Stomach (tissue), 9 donors: ENCODE measurements around the gene ATG10. TPM values are rescaled to one million over a fixed set of nuclear protein-coding genes. Genes with fewer than 3 reads are reported as not detected.

Source experiments
- DNase-seq, 2 donors: peaks; one replicate each; pipeline versions ENCODE4 v3.0.0 to v3.0.0-alpha.2; 2013 to 2019
- H3K27ac ChIP-seq, 5 donors: fragments of 200-600 bp in 4 of 5; sonication (generic) in 4 of 5; one replicate each; pipeline ENCODE4 v1.5.1; 2013 to 2019; ENCODE audit warnings: mild to moderate bottlenecking in 1 of 5, moderate library complexity in 1 of 5
- H3K27me3 ChIP-seq, 3 donors: fragments of 200-600 bp; sonication (generic); one replicate each; pipeline ENCODE4 v1.5.1; 2017 to 2019; ENCODE audit warnings: mixed run types in 1 of 3
- H3K36me3 ChIP-seq, 4 donors: fragments of 200-600 bp; sonication (generic); 1 replicate in 3 of 4; 2 replicates in 1 of 4; pipeline ENCODE4 v1.5.1; 2016 to 2019
- H3K4me1 ChIP-seq, 4 donors: fragments of 200-600 bp; sonication (generic); one replicate each; pipeline ENCODE4 v1.5.1; 2016 to 2019
- H3K4me3 ChIP-seq, 4 donors: fragments of 200-600 bp; sonication (generic) in 3 of 4; one replicate each; pipeline ENCODE4 v1.5.1; 2016 to 2019; ENCODE audit warnings: mild to moderate bottlenecking in 1 of 4
- H3K9me3 ChIP-seq, 4 donors: fragments of 200-600 bp; sonication (generic); one replicate each; pipeline ENCODE4 v1.5.1; 2016 to 2019
- EP300 ChIP-seq: sonication (generic); formaldehyde crosslinking; IDR thresholded peaks from one replicate; pipeline ENCODE4 v1.6.1; 2017; ENCODE audit warnings: antibody characterized with exemption
- POLR2A ChIP-seq, 4 donors: fragments of 450-650 bp; IDR thresholded peaks; one replicate each; pipeline ENCODE4 v1.6.1; 2016; ENCODE audit warnings: antibody characterized with exemption in 4 of 4, control low read depth in 2 of 4, mild to moderate bottlenecking in 1 of 4, moderate library complexity in 1 of 4
- POLR2AphosphoS5 ChIP-seq, 3 donors: sonication (generic); formaldehyde crosslinking; IDR thresholded peaks; one replicate each; pipeline ENCODE4 v1.6.1; 2016; ENCODE audit warnings: antibody characterized with exemption in 3 of 3
- WGBS, 5 donors: extraction: QIAGEN DNeasy Blood & Tissue Kit in 3 of 5; methylation state at CpG; one replicate each; pipeline versions ENCODE4 v1.1.5 to v1.1.7; 2013 to 2018; 5-methylcytosine and 5-hydroxymethylcytosine counted together
- intact Hi-C: fragments of 100-400 bp; cut with DNase I; formaldehyde crosslinking; loops from one replicate; pipeline ENCODE4 v1.15.1; 2023; ENCODE audit warnings: low total_unique reads
- polyA plus RNA-seq, 3 donors: library from polyadenylated mRNA; stranded (reverse); fragments of 200-250 nt; gene quantifications; one replicate each; pipeline ENCODE4 v1.2.3, GENCODE V29; 2013
- total RNA-seq, 5 donors: library from RNA; depleted of rRNA; stranded (reverse); fragments of >200 nt; gene quantifications; one replicate each; pipeline versions ENCODE4 v1.1.0 to v1.2.3, GENCODE V29; 2014 to 2016
- TF ChIP-seq, protein P1 (sequence below), 7 experiments: fragments of 450-650 bp in 4 of 7; fragments of 200-600 bp in 3 of 7; sonication (generic) in 3 of 7; IDR thresholded peaks; one replicate each; pipeline ENCODE4 v1.5.1; 2016 to 2019; ENCODE audit warnings: antibody characterized with exemption in 7 of 7, control low read depth in 2 of 7, mild to moderate bottlenecking in 1 of 7
- donor health status: healthy with polysubstance abuse.
- donor health status: Bipolar disorder and iron deficiency.
- donor health status: healthy.

Gene ATG10
- total and polyA plus RNA-seq, 8 donors: 0.58 to 16.5 (median 4.3) TPM

DNA sequence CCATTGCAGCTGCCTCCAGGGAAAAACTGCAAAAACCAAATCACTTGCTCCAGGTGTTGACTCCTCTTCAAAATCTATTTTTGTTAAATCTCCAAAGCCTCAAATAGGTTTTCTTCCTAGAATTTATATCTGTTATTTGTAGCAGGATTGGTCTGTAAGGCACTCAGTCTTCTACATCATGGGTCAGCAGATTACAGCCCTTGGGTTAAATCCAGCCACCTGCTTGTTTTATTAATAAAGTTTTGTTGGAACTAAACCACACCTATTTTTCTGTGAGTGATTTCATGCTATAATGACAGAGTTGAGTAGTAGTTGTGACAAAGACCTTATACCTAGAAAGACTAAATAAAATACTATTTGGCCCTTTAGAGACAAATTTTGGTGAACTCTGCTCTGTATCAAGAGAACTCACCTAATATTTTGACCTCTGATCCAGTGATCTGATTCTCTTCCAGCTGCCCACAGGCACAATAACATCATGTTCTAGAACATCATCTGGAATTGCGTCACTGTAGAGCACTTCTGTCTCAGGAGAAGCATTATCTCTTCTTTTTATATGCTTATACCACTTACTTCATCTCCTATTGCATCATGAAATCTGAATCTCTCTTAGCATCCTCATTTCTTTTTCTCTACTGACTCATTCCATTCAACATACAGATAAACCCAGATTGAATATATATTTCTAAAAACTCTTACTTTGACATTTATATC is 176.2 kb downstream of the ATG10 start:
- 86 to 98% (median 96%) methylated on average over 1 of the region's 1 CpG for WGBS, 5 donors
- no peak overlapping the region for H3K27ac ChIP-seq
- H3K36me3 ChIP-seq: no peaks in the 10 kb centered on the region
- intact Hi-C loops: no loop called here
- TF ChIP-seq, protein P1, sequence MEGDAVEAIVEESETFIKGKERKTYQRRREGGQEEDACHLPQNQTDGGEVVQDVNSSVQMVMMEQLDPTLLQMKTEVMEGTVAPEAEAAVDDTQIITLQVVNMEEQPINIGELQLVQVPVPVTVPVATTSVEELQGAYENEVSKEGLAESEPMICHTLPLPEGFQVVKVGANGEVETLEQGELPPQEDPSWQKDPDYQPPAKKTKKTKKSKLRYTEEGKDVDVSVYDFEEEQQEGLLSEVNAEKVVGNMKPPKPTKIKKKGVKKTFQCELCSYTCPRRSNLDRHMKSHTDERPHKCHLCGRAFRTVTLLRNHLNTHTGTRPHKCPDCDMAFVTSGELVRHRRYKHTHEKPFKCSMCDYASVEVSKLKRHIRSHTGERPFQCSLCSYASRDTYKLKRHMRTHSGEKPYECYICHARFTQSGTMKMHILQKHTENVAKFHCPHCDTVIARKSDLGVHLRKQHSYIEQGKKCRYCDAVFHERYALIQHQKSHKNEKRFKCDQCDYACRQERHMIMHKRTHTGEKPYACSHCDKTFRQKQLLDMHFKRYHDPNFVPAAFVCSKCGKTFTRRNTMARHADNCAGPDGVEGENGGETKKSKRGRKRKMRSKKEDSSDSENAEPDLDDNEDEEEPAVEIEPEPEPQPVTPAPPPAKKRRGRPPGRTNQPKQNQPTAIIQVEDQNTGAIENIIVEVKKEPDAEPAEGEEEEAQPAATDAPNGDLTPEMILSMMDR (IDR thresholded peaks at IDR 0.05): no peak
- TF ChIP-seq POLR2A (IDR thresholded peaks at IDR 0.05) (no peak), POLR2AphosphoS5 (IDR thresholded peaks at IDR 0.05) (peak in 1 of 3 donors; percentile 9)
- H3K4me3 ChIP-seq: no peak overlapping the region
- no peak for DNase-seq
- no peaks in the 10 kb centered on the region for H3K9me3 ChIP-seq
- H3K27me3 ChIP-seq: no peaks in the 10 kb centered on the region
- H3K4me1 ChIP-seq: peaks cover 0 to 5% (median 0%) of the 10 kb centered on the region in 4 donors

GRCh38 chr5:82149434-82149833 is 177.6 kb downstream of the ATG10 start:
- intact Hi-C loops: no loop called here
- no peak for DNase-seq
- H3K4me3 ChIP-seq: no peak overlapping the region

DNA sequence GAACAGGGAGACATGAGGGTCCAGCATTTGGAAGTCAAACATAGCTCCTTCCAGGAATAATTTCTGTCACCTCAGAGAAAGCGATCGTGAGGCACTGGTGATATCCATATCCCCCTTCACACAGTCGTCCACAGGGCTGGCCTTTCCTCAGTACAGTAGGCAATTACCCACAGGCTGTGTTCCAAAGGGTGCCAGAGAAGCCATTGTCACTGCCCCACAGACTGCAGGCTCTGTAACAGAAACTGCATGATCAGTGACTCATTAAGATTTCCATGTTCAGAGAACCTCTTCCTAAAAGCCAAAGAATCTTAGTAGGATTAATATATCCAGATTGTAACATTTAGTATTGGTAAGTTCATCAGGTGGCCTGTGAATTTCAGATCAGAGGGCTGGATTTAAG is 178.7 kb downstream of the ATG10 start:
- Histone ChIP-seq H3K27me3 (no peaks in the 10 kb centered on the region), H3K36me3 (no peaks in the 10 kb centered on the region), H3K9me3 (no peaks in the 10 kb centered on the region), H3K27ac (no peak overlapping the region), H3K4me1 (peaks cover 0 to 5% (median 0%) of the 10 kb centered on the region in 4 donors), H3K4me3 (no peak overlapping the region)
- TF ChIP-seq POLR2A (IDR thresholded peaks at IDR 0.05) (no peak), POLR2AphosphoS5 (IDR thresholded peaks at IDR 0.05) (no peak), EP300 (no peak)
- TF ChIP-seq, protein P1 (IDR thresholded peaks at IDR 0.05): no peak
- 79 to 94% (median 89%) methylated on average over 3 of the region's 3 CpGs for WGBS, 5 donors
- DNase-seq: no peak
- intact Hi-C loops: no loop called here

More at GRCh38 chr5:82149434-82149833, 177.6 kb downstream of the ATG10 start:
- no peaks in the 10 kb centered on the region for H3K27me3 ChIP-seq
- peaks cover 0 to 5% (median 0%) of the 10 kb centered on the region in 4 donors for H3K4me1 ChIP-seq
- no peak overlapping the region for H3K27ac ChIP-seq
- no peak for TF ChIP-seq POLR2A (IDR thresholded peaks at IDR 0.05)
- TF ChIP-seq, protein P1 (IDR thresholded peaks at IDR 0.05): no peak
- TF ChIP-seq POLR2AphosphoS5 (IDR thresholded peaks at IDR 0.05): no peak
- no peak for TF ChIP-seq EP300
- H3K9me3 ChIP-seq: no peaks in the 10 kb centered on the region
- H3K36me3 ChIP-seq: no peaks in the 10 kb centered on the region

GRCh38 chr5:82151204-82151603 is 179.4 kb downstream of the ATG10 start:
- Histone ChIP-seq H3K4me3 (no peak overlapping the region), H3K27ac (no peak overlapping the region), H3K9me3 (no peaks in the 10 kb centered on the region), H3K27me3 (no peaks in the 10 kb centered on the region), H3K4me1 (peaks cover 0 to 5% (median 0%) of the 10 kb centered on the region in 4 donors), H3K36me3 (no peaks in the 10 kb centered on the region)
- intact Hi-C loops: no loop called here
- TF ChIP-seq EP300: no peak
- TF ChIP-seq, protein P1 (IDR thresholded peaks at IDR 0.05): no peak
- TF ChIP-seq POLR2AphosphoS5 (IDR thresholded peaks at IDR 0.05): no peak
- TF ChIP-seq POLR2A (IDR thresholded peaks at IDR 0.05): no peak
- 51 to 75% (median 64%) methylated on average over 1 of the region's 1 CpG for WGBS, 5 donors
- DNase-seq: no peak
